ENCODE data around the gene TRIM41. TPM values are rescaled to one million over a fixed set of nuclear protein-coding genes. Genes with fewer than 3 reads are reported as not detected.
"Not testable (repeated sequence)": the region's sequence is repeated elsewhere in the genome, so short reads cannot be mapped to it uniquely, and the experiment has no call there.

Gene TRIM41
- total RNA-seq, 1 experiment from 2014 or later = 17.9 TPM

- in situ Hi-C loops (cut with HindIII; ENCODE audit: low pct_unique_long_range_greater_than_20kb, low sequenced_read_pairs) = no loop called here
- no peak for DNase-seq (ENCODE audit: low read depth, low spot score)
Observed at GRCh38 chr5:181259974-181260719, 37.1 kb downstream of the TRIM41 start.

- in situ Hi-C loops (cut with HindIII; ENCODE audit: low pct_unique_long_range_greater_than_20kb, low sequenced_read_pairs) = no loop called here
Observed at GRCh38 chr5:181260720-181261319, 37.7 kb downstream of the TRIM41 start, which contains the start of gene TRIM52. TSS of gene TRIM52 (minus strand) at chr5:181261143. CDS start at chr5:181260813, 330 bp downstream.

GRCh38 chr5:181261320-181262049, 38.4 kb downstream of the TRIM41 start:
- in situ Hi-C loops (cut with HindIII; ENCODE audit: low pct_unique_long_range_greater_than_20kb, low sequenced_read_pairs) = no loop called here
- peak; percentile 63 for DNase-seq (ENCODE audit: low read depth, low spot score)

More at GRCh38 chr5:181260720-181261319, 37.7 kb downstream of the TRIM41 start, which contains the start of gene TRIM52:
- DNase-seq (ENCODE audit: low read depth, low spot score) = peak; percentile 85

GRCh38 chr5:181263633-181264032, 40.6 kb downstream of the TRIM41 start:
- in situ Hi-C loops (cut with HindIII; ENCODE audit: low pct_unique_long_range_greater_than_20kb, low sequenced_read_pairs) = no loop called here
- no peak for DNase-seq (ENCODE audit: low read depth, low spot score)

- no peak for DNase-seq (ENCODE audit: low read depth, low spot score)
- in situ Hi-C loops (cut with HindIII; ENCODE audit: low pct_unique_long_range_greater_than_20kb, low sequenced_read_pairs) = no loop called here
Observed at GRCh38 chr5:181265092-181265671, 42.1 kb downstream of the TRIM41 start.

- in situ Hi-C loops (cut with HindIII; ENCODE audit: low pct_unique_long_range_greater_than_20kb, low sequenced_read_pairs); DNase-seq (ENCODE audit: low read depth, low spot score): not testable (repeated sequence)
Observed at GRCh38 chr5:181267291-181267904, 44.3 kb downstream of the TRIM41 start.

GRCh38 chr5:181267907-181268306, 44.8 kb downstream of the TRIM41 start:
- DNase-seq (ENCODE audit: low read depth, low spot score); in situ Hi-C loops (cut with HindIII; ENCODE audit: low pct_unique_long_range_greater_than_20kb, low sequenced_read_pairs): not testable (repeated sequence)

GRCh38 chr5:181271081-181271480, 48.0 kb downstream of the TRIM41 start:
- no peak for DNase-seq (ENCODE audit: low read depth, low spot score)
- in situ Hi-C loops (cut with HindIII; ENCODE audit: low pct_unique_long_range_greater_than_20kb, low sequenced_read_pairs) = no loop called here

GRCh38 chr5:181273433-181273744, 50.3 kb downstream of the TRIM41 start:
- DNase-seq (ENCODE audit: low read depth, low spot score); in situ Hi-C loops (cut with HindIII; ENCODE audit: low pct_unique_long_range_greater_than_20kb, low sequenced_read_pairs): not testable (repeated sequence)

- in situ Hi-C loops (cut with HindIII; ENCODE audit: low pct_unique_long_range_greater_than_20kb, low sequenced_read_pairs) = no loop called here
- DNase-seq (ENCODE audit: low read depth, low spot score) = no peak
Observed at GRCh38 chr5:181280251-181280762, 57.2 kb downstream of the TRIM41 start.

GRCh38 chr5:181281077-181281983, 58.2 kb downstream of the TRIM41 start:
- in situ Hi-C loops (cut with HindIII; ENCODE audit: low pct_unique_long_range_greater_than_20kb, low sequenced_read_pairs) = no loop called here
- DNase-seq (ENCODE audit: low read depth, low spot score) = no peak

GRCh38 chr5:181281984-181282316, 58.9 kb downstream of the TRIM41 start:
- in situ Hi-C loops (cut with HindIII; ENCODE audit: low pct_unique_long_range_greater_than_20kb, low sequenced_read_pairs) = no loop called here
- no peak for DNase-seq (ENCODE audit: low read depth, low spot score)

GRCh38 chr5:181282415-181282814, 59.3 kb downstream of the TRIM41 start:
- DNase-seq (ENCODE audit: low read depth, low spot score); in situ Hi-C loops (cut with HindIII; ENCODE audit: low pct_unique_long_range_greater_than_20kb, low sequenced_read_pairs): not testable (repeated sequence)

GRCh38 chr5:181282874-181283273, 59.8 kb downstream of the TRIM41 start:
- no peak for DNase-seq (ENCODE audit: low read depth, low spot score)
- in situ Hi-C loops (cut with HindIII; ENCODE audit: low pct_unique_long_range_greater_than_20kb, low sequenced_read_pairs) = no loop called here

GRCh38 chr5:181283347-181283746, 60.3 kb downstream of the TRIM41 start:
- in situ Hi-C loops (cut with HindIII; ENCODE audit: low pct_unique_long_range_greater_than_20kb, low sequenced_read_pairs) = no loop called here
- DNase-seq (ENCODE audit: low read depth, low spot score) = no peak

GRCh38 chr5:181283841-181284755, 61.0 kb downstream of the TRIM41 start:
- DNase-seq (ENCODE audit: low read depth, low spot score); in situ Hi-C loops (cut with HindIII; ENCODE audit: low pct_unique_long_range_greater_than_20kb, low sequenced_read_pairs): not testable (repeated sequence)
